ENCODE measurements around the gene MARCHF6. TPM values are rescaled to one million over a fixed set of nuclear protein-coding genes. Genes with fewer than 3 reads are reported as not detected.

MARCHF6 gene
- total and polyA plus RNA-seq, 9 of the 15 experiments (the other 6 are each of a cell fraction or from before 2014, with no cell fraction given) = 74.1 to 456 (median 116) TPM

DNA sequence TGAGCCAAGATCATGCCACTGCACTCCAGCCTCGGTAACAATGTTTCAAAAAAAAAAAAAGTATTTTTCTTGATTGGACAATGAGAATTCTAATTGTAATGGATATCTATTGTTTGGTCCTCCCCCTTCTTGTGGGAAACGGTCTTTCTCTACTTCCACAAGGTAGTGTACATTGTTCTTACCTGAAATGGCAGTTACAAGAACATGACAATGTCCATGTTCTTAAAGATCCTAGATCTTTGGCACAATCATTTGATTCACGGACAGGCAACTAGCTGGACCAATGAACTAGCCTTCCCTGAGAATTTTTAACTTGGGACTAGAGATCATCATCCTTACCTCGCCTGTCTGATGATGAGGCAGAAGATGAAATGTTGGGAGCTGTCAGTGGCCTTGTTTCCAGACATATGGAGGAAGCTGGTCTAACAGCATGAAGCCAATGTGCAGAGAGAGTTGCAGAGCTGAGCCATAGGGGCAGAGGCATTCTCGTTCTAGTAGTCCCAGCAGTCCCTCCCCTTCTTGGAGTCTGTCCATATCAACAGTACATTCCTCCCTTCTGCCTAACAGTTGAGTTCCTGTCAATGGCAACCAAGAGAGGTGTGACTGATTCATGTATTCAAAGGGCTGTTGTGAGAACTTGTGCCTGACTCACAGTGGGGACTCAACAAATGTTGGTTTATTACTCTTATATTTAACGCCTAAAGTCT, 2.1 kb upstream of the MARCHF6 start (continued):
- TF ChIP-seq, protein P1, sequence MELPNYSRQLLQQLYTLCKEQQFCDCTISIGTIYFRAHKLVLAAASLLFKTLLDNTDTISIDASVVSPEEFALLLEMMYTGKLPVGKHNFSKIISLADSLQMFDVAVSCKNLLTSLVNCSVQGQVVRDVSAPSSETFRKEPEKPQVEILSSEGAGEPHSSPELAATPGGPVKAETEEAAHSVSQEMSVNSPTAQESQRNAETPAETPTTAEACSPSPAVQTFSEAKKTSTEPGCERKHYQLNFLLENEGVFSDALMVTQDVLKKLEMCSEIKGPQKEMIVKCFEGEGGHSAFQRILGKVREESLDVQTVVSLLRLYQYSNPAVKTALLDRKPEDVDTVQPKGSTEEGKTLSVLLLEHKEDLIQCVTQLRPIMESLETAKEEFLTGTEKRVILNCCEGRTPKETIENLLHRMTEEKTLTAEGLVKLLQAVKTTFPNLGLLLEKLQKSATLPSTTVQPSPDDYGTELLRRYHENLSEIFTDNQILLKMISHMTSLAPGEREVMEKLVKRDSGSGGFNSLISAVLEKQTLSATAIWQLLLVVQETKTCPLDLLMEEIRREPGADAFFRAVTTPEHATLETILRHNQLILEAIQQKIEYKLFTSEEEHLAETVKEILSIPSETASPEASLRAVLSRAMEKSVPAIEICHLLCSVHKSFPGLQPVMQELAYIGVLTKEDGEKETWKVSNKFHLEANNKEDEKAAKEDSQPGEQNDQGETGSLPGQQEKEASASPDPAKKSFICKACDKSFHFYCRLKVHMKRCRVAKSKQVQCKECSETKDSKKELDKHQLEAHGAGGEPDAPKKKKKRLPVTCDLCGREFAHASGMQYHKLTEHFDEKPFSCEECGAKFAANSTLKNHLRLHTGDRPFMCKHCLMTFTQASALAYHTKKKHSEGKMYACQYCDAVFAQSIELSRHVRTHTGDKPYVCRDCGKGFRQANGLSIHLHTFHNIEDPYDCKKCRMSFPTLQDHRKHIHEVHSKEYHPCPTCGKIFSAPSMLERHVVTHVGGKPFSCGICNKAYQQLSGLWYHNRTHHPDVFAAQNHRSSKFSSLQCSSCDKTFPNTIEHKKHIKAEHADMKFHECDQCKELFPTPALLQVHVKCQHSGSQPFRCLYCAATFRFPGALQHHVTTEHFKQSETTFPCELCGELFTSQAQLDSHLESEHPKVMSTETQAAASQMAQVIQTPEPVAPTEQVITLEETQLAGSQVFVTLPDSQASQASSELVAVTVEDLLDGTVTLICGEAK (IDR thresholded peaks at IDR 0.05) = no peak
- TF ChIP-seq, protein P1 (CRISPR knock-in tag; IDR thresholded peaks at IDR 0.05) = no peak
- TF ChIP-seq ZNF644 (tag; IDR thresholded peaks at IDR 0.05; ENCODE audit: low read depth) = no peak
- TF ChIP-seq, protein P2, sequence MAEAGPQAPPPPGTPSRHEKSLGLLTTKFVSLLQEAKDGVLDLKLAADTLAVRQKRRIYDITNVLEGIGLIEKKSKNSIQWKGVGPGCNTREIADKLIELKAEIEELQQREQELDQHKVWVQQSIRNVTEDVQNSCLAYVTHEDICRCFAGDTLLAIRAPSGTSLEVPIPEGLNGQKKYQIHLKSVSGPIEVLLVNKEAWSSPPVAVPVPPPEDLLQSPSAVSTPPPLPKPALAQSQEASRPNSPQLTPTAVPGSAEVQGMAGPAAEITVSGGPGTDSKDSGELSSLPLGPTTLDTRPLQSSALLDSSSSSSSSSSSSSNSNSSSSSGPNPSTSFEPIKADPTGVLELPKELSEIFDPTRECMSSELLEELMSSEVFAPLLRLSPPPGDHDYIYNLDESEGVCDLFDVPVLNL (CRISPR knock-in tag; IDR thresholded peaks at IDR 0.05; ENCODE audit: low read depth) = no peak
- TF ChIP-seq, protein P3, sequence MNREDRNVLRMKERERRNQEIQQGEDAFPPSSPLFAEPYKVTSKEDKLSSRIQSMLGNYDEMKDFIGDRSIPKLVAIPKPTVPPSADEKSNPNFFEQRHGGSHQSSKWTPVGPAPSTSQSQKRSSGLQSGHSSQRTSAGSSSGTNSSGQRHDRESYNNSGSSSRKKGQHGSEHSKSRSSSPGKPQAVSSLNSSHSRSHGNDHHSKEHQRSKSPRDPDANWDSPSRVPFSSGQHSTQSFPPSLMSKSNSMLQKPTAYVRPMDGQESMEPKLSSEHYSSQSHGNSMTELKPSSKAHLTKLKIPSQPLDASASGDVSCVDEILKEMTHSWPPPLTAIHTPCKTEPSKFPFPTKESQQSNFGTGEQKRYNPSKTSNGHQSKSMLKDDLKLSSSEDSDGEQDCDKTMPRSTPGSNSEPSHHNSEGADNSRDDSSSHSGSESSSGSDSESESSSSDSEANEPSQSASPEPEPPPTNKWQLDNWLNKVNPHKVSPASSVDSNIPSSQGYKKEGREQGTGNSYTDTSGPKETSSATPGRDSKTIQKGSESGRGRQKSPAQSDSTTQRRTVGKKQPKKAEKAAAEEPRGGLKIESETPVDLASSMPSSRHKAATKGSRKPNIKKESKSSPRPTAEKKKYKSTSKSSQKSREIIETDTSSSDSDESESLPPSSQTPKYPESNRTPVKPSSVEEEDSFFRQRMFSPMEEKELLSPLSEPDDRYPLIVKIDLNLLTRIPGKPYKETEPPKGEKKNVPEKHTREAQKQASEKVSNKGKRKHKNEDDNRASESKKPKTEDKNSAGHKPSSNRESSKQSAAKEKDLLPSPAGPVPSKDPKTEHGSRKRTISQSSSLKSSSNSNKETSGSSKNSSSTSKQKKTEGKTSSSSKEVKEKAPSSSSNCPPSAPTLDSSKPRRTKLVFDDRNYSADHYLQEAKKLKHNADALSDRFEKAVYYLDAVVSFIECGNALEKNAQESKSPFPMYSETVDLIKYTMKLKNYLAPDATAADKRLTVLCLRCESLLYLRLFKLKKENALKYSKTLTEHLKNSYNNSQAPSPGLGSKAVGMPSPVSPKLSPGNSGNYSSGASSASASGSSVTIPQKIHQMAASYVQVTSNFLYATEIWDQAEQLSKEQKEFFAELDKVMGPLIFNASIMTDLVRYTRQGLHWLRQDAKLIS (CRISPR knock-in tag; IDR thresholded peaks at IDR 0.05) = no peak
- TF ChIP-seq ETV1 (tag; conservative IDR thresholded peaks at IDR 0.05; ENCODE audit: low read depth) = peak; percentile 27; the same call in 1 of the 2 replicates
- no peak for TF ChIP-seq RBM34 (IDR thresholded peaks at IDR 0.05; ENCODE audit: borderline replicate concordance, insufficient read depth, low read length)
- no peak for TF ChIP-seq RAD21 (CRISPR knock-in tag; conservative IDR thresholded peaks at IDR 0.05 in 1 of 2, IDR thresholded peaks at IDR 0.05 in 1 of 2)
- no peak for TF ChIP-seq ZNF696 (CRISPR knock-in tag; conservative IDR thresholded peaks at IDR 0.05)
- TF ChIP-seq SRF (CRISPR knock-in tag; IDR thresholded peaks at IDR 0.05) = no peak
- TF ChIP-seq, protein P4, sequence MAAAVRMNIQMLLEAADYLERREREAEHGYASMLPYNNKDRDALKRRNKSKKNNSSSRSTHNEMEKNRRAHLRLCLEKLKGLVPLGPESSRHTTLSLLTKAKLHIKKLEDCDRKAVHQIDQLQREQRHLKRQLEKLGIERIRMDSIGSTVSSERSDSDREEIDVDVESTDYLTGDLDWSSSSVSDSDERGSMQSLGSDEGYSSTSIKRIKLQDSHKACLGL (CRISPR knock-in tag; IDR thresholded peaks at IDR 0.05; ENCODE audit: borderline replicate concordance, poor library complexity, severe bottlenecking) = no peak
